Gastroesophageal sphincter (tissue), 3 donors: ENCODE measurements around the gene MTERF2.

Experiments
- CTCF ChIP-seq, 4 experiments: fragments of 200-600 bp in 2 of 4; fragments of 450-650 bp in 2 of 4; sonication (generic) in 1 of 4; IDR thresholded peaks; one replicate each; pipeline ENCODE4 v1.5.1; 2017 to 2019; ENCODE audit warnings: antibody characterized with exemption in 4 of 4, mild to moderate bottlenecking in 2 of 4, moderate library complexity in 2 of 4
- POLR2A ChIP-seq, 2 donors: fragments of 450-650 bp; IDR thresholded peaks; one replicate each; pipeline ENCODE4 v1.6.1; 2017; ENCODE audit warnings: antibody characterized with exemption in 2 of 2, mild to moderate bottlenecking in 2 of 2, moderate library complexity in 1 of 2
- POLR2AphosphoS5 ChIP-seq: sonication (generic); formaldehyde crosslinking; IDR thresholded peaks from one replicate; pipeline ENCODE4 v1.6.1; 2017; ENCODE audit warnings: antibody characterized with exemption

DNA sequence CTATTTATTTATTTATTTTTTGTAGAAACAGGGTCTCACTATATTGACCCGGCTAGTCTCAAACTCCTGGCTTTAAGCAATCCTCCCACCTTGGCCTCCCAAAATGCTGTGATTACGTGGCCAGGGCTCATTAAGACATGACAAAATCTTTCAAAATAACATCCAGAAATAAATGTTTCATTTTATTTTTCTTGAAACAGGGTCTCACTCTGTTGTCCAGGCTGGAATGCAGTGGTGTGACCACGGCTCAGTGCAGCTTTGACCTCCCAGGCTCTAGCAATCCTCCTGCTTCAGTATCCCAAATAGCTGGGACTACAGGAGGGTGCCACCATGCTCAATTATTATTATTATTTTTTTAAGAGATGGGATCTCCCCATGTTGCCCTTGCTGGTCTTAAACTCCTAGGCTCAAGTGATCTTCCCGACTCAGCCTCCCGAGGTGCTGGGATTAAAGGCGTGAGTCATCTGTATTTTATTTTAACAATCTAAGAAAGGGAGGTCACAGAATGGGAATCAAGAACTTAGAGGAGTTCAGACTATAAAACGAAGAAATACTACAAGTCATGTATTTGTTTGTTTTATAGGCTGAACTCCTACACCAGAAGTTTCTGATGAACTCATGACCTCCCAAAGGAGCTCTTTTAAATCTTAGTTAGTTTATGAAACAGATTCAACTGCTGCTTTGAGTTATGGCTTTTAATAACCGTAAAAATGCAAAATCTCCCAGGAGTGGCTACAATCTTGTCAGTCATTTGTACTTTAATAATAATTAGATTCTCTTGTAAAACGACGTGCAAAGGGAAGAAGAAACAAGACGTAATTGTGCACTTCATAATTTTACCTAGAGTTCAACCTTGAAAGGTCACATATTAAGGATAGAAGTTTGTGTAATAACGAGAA is 33.3 kb downstream of the MTERF2 start:
- TF ChIP-seq POLR2A (IDR thresholded peaks at IDR 0.05) (no peak), CTCF (IDR thresholded peaks at IDR 0.05) (no peak), POLR2AphosphoS5 (no peak)
